Mesothelial cell of epicardium (in vitro differentiated cells): ENCODE results near the gene ST7L. TPM values are rescaled to one million over a fixed set of nuclear protein-coding genes. Genes with fewer than 3 reads are reported as not detected.
A peak's percentile ranks its signal among the peaks of the same experiment; 100 is the strongest.

Experiments
- DNase-seq, 2 experiments: peaks; one replicate each; pipeline ENCODE4 v3.0.0; 2021; ENCODE audit warnings: low spot score in 2 of 2; ENCODE audit not compliant: unreplicated experiment in 2 of 2
- H3K27ac Mint-ChIP-seq: 2 replicates; pipeline ENCODE4 v1.8.0; 2021; ENCODE audit warnings: mixed read lengths
- H3K27me3 Mint-ChIP-seq: 2 replicates; pipeline ENCODE4 v1.8.0; 2021; ENCODE audit warnings: low read depth, mixed read lengths
- H3K36me3 Mint-ChIP-seq: 2 replicates; pipeline ENCODE4 v1.8.0; 2021; ENCODE audit warnings: mixed read lengths
- H3K4me1 Mint-ChIP-seq: 2 replicates; pipeline ENCODE4 v1.8.0; 2021; ENCODE audit warnings: mixed read lengths
- H3K4me3 Mint-ChIP-seq: 2 replicates; pipeline ENCODE4 v1.8.0; 2021; ENCODE audit warnings: mild to moderate bottlenecking, moderate library complexity, mixed read lengths
- H3K9me3 Mint-ChIP-seq: 2 replicates; pipeline ENCODE4 v1.8.0; 2021; ENCODE audit warnings: mixed read lengths
- total RNA-seq: library from RNA; stranded (reverse); gene quantifications from 3 replicates; pipeline ENCODE4 v1.2.1, GENCODE V29; 2021
- TF ChIP-seq, protein P1 (sequence below): fragments of 200-600 bp; sonication (generic); IDR thresholded peaks from one replicate; pipeline ENCODE4 v1.5.0; 2021; ENCODE audit warnings: antibody characterized with exemption; ENCODE audit not compliant: unreplicated experiment

Gene ST7L
- total RNA-seq, 1 donor from 2014 or later = 27.6 TPM

DNA sequence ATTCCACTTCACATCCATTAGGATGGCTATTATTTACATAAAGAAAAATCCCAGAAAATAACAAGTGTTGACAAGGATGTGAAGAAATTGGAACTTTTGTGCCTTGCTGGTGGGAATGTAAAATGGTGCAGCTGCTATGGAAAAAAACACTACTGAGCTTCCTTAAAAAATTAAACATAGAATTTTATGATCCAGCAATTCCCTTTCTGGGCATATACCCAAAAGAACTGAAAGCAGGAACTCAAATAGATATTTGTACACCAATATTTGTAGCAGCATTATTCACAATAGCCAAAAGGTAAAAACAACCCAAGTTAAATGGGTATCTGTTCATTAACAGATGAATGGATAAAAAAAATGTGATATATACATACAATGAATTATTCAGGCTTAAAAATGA, 64.5 kb downstream of the ST7L start:
- no peaks in the 10 kb centered on the region for H3K27me3 Mint-ChIP-seq
- H3K4me3 Mint-ChIP-seq = no peak overlapping the region
- H3K36me3 Mint-ChIP-seq = peaks cover 20% of the 10 kb centered on the region
- H3K4me1 Mint-ChIP-seq = peaks cover 4% of the 10 kb centered on the region
- TF ChIP-seq, protein P1, sequence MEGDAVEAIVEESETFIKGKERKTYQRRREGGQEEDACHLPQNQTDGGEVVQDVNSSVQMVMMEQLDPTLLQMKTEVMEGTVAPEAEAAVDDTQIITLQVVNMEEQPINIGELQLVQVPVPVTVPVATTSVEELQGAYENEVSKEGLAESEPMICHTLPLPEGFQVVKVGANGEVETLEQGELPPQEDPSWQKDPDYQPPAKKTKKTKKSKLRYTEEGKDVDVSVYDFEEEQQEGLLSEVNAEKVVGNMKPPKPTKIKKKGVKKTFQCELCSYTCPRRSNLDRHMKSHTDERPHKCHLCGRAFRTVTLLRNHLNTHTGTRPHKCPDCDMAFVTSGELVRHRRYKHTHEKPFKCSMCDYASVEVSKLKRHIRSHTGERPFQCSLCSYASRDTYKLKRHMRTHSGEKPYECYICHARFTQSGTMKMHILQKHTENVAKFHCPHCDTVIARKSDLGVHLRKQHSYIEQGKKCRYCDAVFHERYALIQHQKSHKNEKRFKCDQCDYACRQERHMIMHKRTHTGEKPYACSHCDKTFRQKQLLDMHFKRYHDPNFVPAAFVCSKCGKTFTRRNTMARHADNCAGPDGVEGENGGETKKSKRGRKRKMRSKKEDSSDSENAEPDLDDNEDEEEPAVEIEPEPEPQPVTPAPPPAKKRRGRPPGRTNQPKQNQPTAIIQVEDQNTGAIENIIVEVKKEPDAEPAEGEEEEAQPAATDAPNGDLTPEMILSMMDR = no peak
- no peaks in the 10 kb centered on the region for H3K9me3 Mint-ChIP-seq
- DNase-seq = no peak
- H3K27ac Mint-ChIP-seq = no peak overlapping the region

DNA sequence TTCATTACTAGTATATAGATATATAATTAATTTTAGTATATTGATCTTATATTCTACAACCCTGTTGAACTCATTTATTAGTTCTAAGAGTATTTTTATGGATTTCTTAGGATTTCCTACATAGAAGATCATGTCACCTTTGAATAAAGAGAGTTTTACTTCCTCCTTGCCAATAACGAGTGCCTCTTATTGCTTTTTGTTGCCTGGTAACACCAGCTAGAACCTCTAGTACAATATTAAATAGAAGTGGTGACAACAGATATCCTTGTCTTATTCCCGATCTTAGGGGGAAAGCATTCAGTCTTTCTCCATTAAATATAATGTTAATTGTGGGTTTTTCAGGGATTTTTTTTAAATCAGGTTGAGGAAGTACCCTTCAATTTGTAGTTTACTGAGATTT, 69.4 kb downstream of the ST7L start:
- Mint-ChIP-seq H3K27ac (no peak overlapping the region), H3K4me1 (peaks cover 18% of the 10 kb centered on the region), H3K4me3 (no peak overlapping the region), H3K9me3 (no peaks in the 10 kb centered on the region), H3K36me3 (peaks cover 18% of the 10 kb centered on the region), H3K27me3 (no peaks in the 10 kb centered on the region)
- no peak for DNase-seq
- TF ChIP-seq, protein P1 = no peak

GRCh38 chr1:112548547-112548946, 70.4 kb downstream of the ST7L start:
- no peaks in the 10 kb centered on the region for H3K27me3 Mint-ChIP-seq
- peak overlapping the region; percentile 88 for H3K27ac Mint-ChIP-seq
- TF ChIP-seq, protein P1 = no peak
- DNase-seq = no peak
- no peaks in the 10 kb centered on the region for H3K9me3 Mint-ChIP-seq
- peaks cover 17% of the 10 kb centered on the region for H3K36me3 Mint-ChIP-seq
- H3K4me1 Mint-ChIP-seq = peaks cover 21% of the 10 kb centered on the region
- no peak overlapping the region for H3K4me3 Mint-ChIP-seq

DNA sequence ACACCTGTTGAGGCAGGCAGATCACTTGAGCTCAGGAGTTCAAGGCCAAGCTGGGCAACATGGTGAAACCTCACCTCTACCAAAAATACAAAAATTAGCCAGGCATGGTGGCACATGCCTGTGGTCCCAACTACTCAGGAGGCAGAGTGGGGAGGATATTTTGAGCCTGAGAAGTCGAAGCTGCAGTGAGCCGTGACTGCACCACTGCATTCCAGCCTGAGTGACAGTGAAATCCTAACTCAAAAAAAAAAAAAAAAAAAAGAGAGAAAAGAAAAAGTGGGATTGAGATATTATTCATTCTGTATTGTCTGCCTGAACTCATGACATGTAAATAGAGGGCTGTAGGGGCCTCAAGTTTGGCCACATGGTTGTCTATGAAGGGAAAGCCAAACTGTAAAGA, 72.9 kb downstream of the ST7L start:
- Mint-ChIP-seq H3K36me3 (peaks cover 14% of the 10 kb centered on the region), H3K9me3 (no peaks in the 10 kb centered on the region), H3K4me1 (peaks cover 23% of the 10 kb centered on the region), H3K27me3 (no peaks in the 10 kb centered on the region), H3K4me3 (no peak overlapping the region), H3K27ac (peak overlapping the region; percentile 70)
- DNase-seq = no peak
- TF ChIP-seq, protein P1 = no peak

GRCh38 chr1:112544751-112545150, 74.2 kb downstream of the ST7L start:
- no peaks in the 10 kb centered on the region for H3K9me3 Mint-ChIP-seq
- peaks cover 12% of the 10 kb centered on the region for H3K36me3 Mint-ChIP-seq
- peaks cover 33% of the 10 kb centered on the region for H3K4me1 Mint-ChIP-seq
- no peak overlapping the region for H3K4me3 Mint-ChIP-seq
- TF ChIP-seq, protein P1 = no peak
- peak overlapping the region; percentile 85 for H3K27ac Mint-ChIP-seq
- no peaks in the 10 kb centered on the region for H3K27me3 Mint-ChIP-seq
- no peak for DNase-seq
